GM19238 (cell line): ENCODE data around the gene GLT8D2.

Source experiments
- DNase-seq: peaks from one replicate; pipeline ENCODE4 v3.0.0; 2011; ENCODE audit warnings: low spot score; ENCODE audit not compliant: insufficient read length

GLT8D2 gene

DNA sequence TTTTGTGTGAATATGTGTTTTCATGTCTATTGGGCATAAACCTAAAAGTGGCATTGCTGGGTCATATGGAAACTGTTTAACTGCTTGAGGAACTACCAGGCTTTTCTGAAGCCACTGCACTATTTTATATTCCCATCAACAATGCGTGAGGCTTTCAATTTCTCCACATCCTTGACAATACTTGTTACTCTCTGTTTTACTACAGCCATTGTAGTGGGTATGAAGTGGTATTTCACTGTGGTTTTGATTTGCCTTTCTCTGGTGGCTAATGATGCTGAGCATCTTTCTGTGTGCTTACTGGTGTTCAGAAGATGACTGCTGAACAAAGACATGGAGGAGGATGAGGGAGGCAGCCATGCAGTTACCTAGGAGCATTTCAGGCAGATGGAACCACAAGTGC is 97.5 kb downstream of the GLT8D2 start:
- no peak for DNase-seq

DNA sequence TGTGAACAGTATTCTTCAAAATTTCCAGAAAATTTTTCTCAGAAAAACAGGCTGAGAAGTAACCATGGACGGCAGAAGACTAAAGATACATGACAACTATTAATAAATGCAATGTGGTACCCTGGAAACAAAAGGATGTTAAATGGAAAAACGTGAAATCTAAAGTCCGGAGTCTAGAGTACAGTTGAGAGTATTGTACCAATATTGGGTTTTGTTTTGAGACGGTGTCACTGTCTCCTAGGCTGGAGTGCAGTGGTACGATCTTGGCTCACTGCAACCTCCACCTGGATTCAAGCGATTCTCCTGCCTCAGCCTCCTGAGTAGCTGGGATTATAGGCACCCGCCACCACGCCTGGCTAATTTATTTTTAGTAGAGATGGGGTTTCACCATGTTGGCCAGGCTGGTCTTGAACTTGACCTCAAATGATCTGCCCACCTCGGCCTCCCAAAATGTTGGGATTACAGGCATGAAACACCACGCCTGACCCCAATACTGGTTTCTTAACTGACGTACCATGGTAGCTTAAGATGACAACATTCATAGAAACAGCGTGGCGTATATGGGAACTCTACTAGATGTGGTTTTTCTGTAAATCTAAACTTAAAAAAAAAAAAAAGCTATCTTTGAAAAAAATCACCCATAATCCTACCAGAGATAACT is 101.1 kb downstream of the GLT8D2 start:
- DNase-seq = no peak

DNA sequence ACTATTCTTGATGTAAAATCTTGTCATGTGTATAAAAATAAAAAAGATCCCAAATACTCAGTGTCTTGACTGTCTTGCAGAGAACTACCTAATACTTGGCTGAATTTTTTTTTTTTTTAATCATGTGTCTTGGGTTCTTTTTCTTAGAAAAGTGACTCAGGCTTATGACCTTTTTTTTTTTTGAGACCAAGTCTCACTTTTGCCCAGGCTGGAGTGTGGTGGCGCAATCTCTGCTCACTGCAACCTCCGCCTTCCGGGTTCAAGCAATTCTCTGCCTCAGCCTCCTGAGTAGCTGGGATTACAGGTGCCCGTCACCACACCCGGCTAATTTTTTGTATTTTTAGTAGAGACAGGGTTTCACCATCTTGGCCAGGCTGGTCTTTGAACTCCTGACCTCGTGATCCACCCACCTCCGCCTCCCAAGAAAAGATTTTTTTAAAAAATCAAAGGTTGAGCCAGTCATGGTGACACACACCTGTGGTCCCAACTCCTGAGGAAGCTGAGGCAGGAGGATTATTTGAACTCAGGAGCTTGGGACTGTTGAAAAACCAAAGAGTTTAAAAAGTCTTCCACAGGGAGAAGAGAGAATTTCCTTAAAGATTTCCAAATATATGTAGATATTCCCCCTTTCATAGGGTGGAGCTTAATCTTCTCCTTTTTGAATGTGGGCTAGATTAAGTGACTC is 102.0 kb downstream of the GLT8D2 start:
- DNase-seq = no peak

DNA sequence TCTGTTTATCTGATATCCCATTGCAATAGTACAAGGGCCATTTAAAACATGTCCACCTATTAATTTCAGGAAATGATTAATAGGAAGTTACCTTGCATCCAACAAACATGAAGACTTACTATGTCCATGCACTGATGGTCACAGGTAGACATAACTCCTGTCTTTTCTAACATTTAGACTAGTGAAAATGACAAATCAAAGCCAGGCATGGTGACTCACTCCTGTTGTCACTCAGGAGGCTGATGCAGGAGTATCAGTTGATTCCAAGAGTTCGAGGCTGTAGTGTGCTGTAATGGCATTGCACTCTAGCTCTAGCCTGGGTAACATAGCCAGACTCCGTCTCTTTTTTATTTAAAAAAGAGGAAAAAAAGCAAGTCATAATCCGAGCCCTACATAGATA is 105.0 kb downstream of the GLT8D2 start:
- DNase-seq = no peak
